Heart right ventricle (tissue), 16 donors: Measurements from ENCODE around the gene ZFAND5. TPM values are rescaled to one million over a fixed set of nuclear protein-coding genes. Genes with fewer than 3 reads are reported as not detected.
A peak's percentile ranks its signal among the peaks of the same experiment; 100 is the strongest.

ENCODE experiments used
- ATAC-seq, 8 donors: fragments of 200-7000 bp; cut with Tn5 transposase; one replicate each; pipeline ENCODE4 v1.9.1; 2020; ENCODE audit warnings: mild to moderate bottlenecking in 8 of 8, moderate library complexity in 8 of 8, moderate number of reproducible peaks in 1 of 8
- DNase-seq, 2 donors: peaks; one replicate each; pipeline ENCODE4 v3.0.0-alpha.2; 2020
- H3K27ac ChIP-seq, 10 donors: fragments of 200-600 bp; sonication (generic) in 2 of 10; one replicate each; pipeline versions ENCODE4 v1.5.0 to v1.8.0; 2020 to 2022; ENCODE audit warnings: mild to moderate bottlenecking in 3 of 10
- H3K27me3 ChIP-seq, 7 donors: fragments of 200-600 bp; one replicate each; pipeline ENCODE4 v1.8.0; 2021 to 2022; ENCODE audit warnings: mild to moderate bottlenecking in 2 of 7
- H3K36me3 ChIP-seq, 9 donors: fragments of 200-600 bp; sonication (generic) in 1 of 9; one replicate each; pipeline versions ENCODE4 v1.5.0 to v1.8.0; 2020 to 2022; ENCODE audit warnings: mild to moderate bottlenecking in 2 of 9
- H3K4me1 ChIP-seq, 9 donors: fragments of 200-600 bp; sonication (generic) in 1 of 9; one replicate each; pipeline versions ENCODE4 v1.5.0 to v1.8.0; 2020 to 2022; ENCODE audit warnings: mild to moderate bottlenecking in 4 of 9
- H3K4me3 ChIP-seq, 10 donors: fragments of 200-600 bp; sonication (generic) in 2 of 10; one replicate each; pipeline versions ENCODE4 v1.5.0 to v1.8.0; 2020 to 2022; ENCODE audit warnings: mild to moderate bottlenecking in 7 of 10, moderate library complexity in 2 of 10
- H3K9me3 ChIP-seq, 11 donors: fragments of 200-600 bp in 10 of 11; sonication (generic) in 2 of 11; one replicate each; pipeline versions ENCODE4 v1.5.0 to v1.8.0; 2013 to 2022; ENCODE audit warnings: mild to moderate bottlenecking in 2 of 11, control low read depth in 1 of 11, moderate library complexity in 1 of 11
- WGBS, 2 donors: extraction: QIAGEN DNeasy Blood & Tissue Kit; methylation state at CpG; one replicate each; pipeline ENCODE4 v1.1.7; 2013; ENCODE audit warnings: inconsistent platforms in 1 of 2; 5-methylcytosine and 5-hydroxymethylcytosine counted together
- intact Hi-C, 10 donors: fragments of 100-400 bp; cut with DNase I; formaldehyde crosslinking; loops; one replicate each; pipeline versions ENCODE4 v1.11.1 to v1.14.2; 2022
- polyA plus RNA-seq, 2 donors: library from polyadenylated mRNA; stranded (reverse); fragments of 200-250 nt; gene quantifications; one replicate each; pipeline ENCODE4 v1.2.3, GENCODE V29; 2013
- total RNA-seq, 10 donors: library from RNA; stranded (reverse); fragmentation: NEBNext Ultra II Directional in 3 of 10; extraction: Animal tissue kit (Norgen Biotek cat#: 25700) in 3 of 10; gene quantifications; one replicate each; pipeline versions ENCODE4 v1.2.1 to v1.2.4, GENCODE V29; 2021 to 2023
- TF ChIP-seq, protein P1 (sequence below), 9 donors: fragments of 200-600 bp; sonication (generic) in 2 of 9; IDR thresholded peaks; one replicate each; pipeline versions ENCODE4 v1.5.0 to v1.8.0; 2021 to 2022; ENCODE audit warnings: antibody characterized with exemption in 9 of 9, mild to moderate bottlenecking in 5 of 9, moderate library complexity in 1 of 9
- donor health status: Arrhythmogenic right ventricular cardiomyopathy.
- donor health status: ischemic (EF 13 %, LVEDD 7.1; RV severe dilation, severe dysfunction).
- donor health status: healthy with polysubstance abuse.
- donor health status: DM: no; HTN: yes; CAD: no.
- donor health status: DM: no; HTN: no; CAD: no.
- donor health status: ischemic (EF 25% LVEDD 6.9; RV normal size, moderate dysfunction).
- donor health status: ischemic (EF 25% LVEDD 5.7; RV mildly dilated, moderate dysfunction).
- donor health status: healthy.
- donor health status: DM: yes; HTN: yes; CAD: no.
- donor health status: Ischemic cardiomyopathy.
- donor health status: ischemic (EF 35%, LVEDD 5.7; RV mildly dilated, moderate dysfunction).
- donor health status: nonischemic (EF 11% LVEDD 7.7; RV severe dilation, severe dysfunction).
- donor health status: DM: yes; HTN: yes; CAD: no.
- donor health status: PGD.
- donor health status: ischemic (EF 29% LVEDD 5.4; RV normal size, mild dysfunction).
- donor health status: nonischemic (EF 23%, LVEDD 6.1; RV moderate dilation, normal function).

The ZFAND5 gene
- total and polyA plus RNA-seq, 12 donors: 66.7 to 280 (median 217) TPM

DNA sequence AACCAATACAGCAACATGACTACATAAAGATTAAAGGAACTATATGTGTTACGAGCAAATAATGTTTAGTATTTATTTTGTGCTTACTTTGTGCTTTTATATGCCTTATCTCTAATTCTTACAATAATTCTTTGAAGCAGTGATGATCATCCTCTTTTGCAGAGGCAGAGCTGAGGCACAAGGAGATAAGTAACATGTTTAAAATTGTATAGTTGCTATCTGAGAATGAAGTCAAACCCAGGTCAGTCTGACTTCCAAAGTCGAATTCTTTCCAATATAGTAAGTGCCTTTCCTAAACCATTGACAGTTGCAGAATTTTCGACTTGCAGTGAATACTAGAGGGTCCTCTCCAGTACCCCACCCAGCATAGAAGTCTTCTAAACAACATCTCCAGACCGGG is 12.0 kb upstream of the ZFAND5 start:
- 77 to 86% methylated on average over 4 of the region's 4 CpGs for WGBS, 2 donors
- TF ChIP-seq, protein P1, sequence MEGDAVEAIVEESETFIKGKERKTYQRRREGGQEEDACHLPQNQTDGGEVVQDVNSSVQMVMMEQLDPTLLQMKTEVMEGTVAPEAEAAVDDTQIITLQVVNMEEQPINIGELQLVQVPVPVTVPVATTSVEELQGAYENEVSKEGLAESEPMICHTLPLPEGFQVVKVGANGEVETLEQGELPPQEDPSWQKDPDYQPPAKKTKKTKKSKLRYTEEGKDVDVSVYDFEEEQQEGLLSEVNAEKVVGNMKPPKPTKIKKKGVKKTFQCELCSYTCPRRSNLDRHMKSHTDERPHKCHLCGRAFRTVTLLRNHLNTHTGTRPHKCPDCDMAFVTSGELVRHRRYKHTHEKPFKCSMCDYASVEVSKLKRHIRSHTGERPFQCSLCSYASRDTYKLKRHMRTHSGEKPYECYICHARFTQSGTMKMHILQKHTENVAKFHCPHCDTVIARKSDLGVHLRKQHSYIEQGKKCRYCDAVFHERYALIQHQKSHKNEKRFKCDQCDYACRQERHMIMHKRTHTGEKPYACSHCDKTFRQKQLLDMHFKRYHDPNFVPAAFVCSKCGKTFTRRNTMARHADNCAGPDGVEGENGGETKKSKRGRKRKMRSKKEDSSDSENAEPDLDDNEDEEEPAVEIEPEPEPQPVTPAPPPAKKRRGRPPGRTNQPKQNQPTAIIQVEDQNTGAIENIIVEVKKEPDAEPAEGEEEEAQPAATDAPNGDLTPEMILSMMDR (IDR thresholded peaks at IDR 0.05): no peak
- H3K36me3 ChIP-seq: no peaks in the 10 kb centered on the region

DNA sequence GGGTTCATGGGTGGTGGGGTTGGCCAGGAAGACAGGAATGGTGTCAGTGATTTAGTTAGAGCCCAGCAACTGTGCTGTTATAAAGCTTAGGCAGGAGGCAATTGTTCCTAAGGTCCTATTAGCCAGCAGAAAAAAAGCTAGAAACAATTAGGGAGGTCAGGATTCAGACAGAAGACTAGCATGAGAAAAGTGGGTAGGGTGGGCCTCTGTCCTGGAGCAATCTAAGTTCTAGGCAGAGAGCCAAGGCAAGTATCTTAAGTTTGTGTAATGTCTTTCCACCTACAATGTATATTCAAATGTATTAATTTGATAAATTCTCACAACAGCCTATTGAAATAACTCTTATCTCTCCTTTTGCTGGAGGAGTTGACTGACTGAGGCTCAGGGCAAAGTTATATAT is 6.1 kb upstream of the ZFAND5 start:
- no peak overlapping the region for H3K4me3 ChIP-seq
- H3K4me1 ChIP-seq: peaks cover 0 to 5% (median 3%) of the 10 kb centered on the region in 9 donors
- H3K36me3 ChIP-seq: no peaks in the 10 kb centered on the region
- TF ChIP-seq, protein P1 (IDR thresholded peaks at IDR 0.05): no peak
- no peaks in the 10 kb centered on the region for H3K9me3 ChIP-seq
- ATAC-seq: no peak
- H3K27ac ChIP-seq: no peak overlapping the region
- no peaks in the 10 kb centered on the region for H3K27me3 ChIP-seq
- intact Hi-C loops: no loop called here
- no peak for DNase-seq

More for the DNA sequence above, 12.0 kb upstream of the ZFAND5 start:
- ATAC-seq: no peak
- no peak overlapping the region for H3K4me3 ChIP-seq
- H3K27me3 ChIP-seq: no peaks in the 10 kb centered on the region
- no peaks in the 10 kb centered on the region for H3K9me3 ChIP-seq
- no peak for DNase-seq
- no peak overlapping the region for H3K27ac ChIP-seq
- H3K4me1 ChIP-seq: no peaks in the 10 kb centered on the region
- intact Hi-C loops: no loop called here

DNA sequence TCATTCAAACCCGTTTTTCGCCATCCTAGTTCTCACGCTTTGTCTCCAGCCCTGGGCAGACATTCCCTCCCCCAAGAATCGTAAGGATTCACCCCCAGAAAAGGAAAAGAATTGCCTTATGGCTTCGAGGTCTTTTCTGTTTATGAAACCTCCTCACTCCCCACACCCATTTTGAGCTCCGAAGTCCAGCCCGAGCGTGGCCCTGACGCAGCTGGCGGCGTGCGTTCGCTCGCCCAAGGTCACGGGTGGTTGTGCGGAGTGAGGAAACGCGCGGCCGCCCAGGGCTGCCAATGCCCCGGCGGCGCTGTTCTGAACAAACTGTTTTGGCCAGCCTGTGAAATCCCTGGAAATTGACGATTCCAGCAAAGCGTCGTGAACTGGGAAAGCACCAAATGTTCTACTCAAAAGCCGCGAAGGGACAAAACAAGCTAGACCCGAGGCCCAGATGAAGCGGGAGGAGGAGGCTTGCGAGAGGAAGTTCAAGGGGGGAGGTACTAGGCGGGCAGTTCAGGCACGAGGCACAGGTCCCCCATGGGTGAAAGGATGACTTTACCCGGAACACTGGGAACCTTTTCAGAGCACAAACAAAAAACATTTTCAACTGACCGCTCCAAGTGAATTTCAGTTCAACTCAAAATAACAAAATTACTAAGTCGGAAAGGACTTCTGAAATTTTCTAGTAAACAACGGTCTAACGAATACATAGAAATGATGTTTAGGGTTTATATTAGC is 683 bp upstream of the ZFAND5 start:
- intact Hi-C loops: loop anchor here in 8 of 10 donors (1.0 to 10.0 kb wide), 14 partner anchors 49 to 1951 kb away; partner anchors contain the start of genes ABHD17B (in 3 of the 8), C9orf85 (in 3 of the 8), TMC1 (in 2 of the 8) and ANXA1 (in 1 of the 8)
- 1 to 2% methylated on average over 38 of the region's 38 CpGs for WGBS, 2 donors
- peak; percentile 40 to 86 (median 76) for ATAC-seq

More for the DNA sequence above, 683 bp upstream of the ZFAND5 start:
- Histone ChIP-seq H3K9me3 (no peaks in the 10 kb centered on the region), H3K27me3 (no peaks in the 10 kb centered on the region), H3K36me3 (peaks cover 0 to 12% (median 0%) of the 10 kb centered on the region in 9 donors), H3K4me1 (peaks cover 0 to 41% (median 26%) of the 10 kb centered on the region in 9 donors), H3K27ac (peak overlapping the region; percentile 98 to 100 (median 100)), H3K4me3 (peak overlapping the region; percentile 33 to 94 (median 88))
- peak; percentile 83 to 84 for DNase-seq
- TF ChIP-seq, protein P1 (IDR thresholded peaks at IDR 0.05): peak in 3 of 9 donors; percentile 7 to 29 (median 28)
